Activated naive CD4-positive, alpha-beta T cell treated with anti-CD3 and anti-CD28 coated beads, Interleukin-2, amount 50 U/mL, for 16 hours (primary cell): ENCODE results near the gene SLC6A7.

ENCODE experiments used
- DNase-seq: peaks from one replicate; pipeline ENCODE4 v3.0.0-alpha.2; 2020

The SLC6A7 gene

GRCh38 chr5:150175536-150175935 is 14.3 kb upstream of the SLC6A7 start:
- DNase-seq, result no peak

DNA sequence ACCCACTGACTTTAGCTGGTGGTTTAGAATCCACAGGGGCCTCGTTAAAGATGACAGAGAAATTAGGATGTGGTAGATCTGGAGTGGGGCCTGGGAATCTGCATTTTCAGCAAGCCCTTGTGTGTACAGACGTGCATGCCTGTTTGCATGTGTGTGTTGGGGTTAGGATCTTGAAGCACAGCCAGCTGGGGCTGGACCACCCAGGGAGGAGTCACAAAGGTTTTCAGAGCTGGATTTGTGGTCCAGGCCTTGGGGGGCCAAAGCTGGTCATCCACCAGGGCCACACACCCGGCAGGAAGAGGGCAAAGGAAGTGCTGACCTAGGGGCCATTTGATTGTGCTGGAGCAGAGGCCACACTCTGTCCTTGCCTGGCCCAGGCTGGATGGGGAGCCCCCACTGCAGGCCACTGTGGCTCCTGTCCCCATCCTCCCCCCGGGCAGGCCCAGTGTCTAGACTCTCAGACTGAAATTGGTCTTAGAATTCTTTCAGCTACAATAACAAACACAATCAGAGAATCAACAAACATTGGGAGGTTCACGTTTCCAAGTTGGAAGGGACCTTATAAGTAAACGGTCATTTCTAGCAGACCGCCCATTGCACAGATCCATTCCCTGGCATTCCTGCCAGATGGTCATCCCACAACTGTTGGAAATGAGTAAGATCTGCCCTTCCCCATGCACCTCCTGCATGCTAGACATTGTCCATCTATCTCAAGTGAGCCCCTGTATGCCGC is 13.0 kb upstream of the SLC6A7 start:
- no peak for DNase-seq

- no peak for DNase-seq
These were observed 12.1 kb upstream of the SLC6A7 start for GRCh38 chr5:150177721-150178120.

DNA sequence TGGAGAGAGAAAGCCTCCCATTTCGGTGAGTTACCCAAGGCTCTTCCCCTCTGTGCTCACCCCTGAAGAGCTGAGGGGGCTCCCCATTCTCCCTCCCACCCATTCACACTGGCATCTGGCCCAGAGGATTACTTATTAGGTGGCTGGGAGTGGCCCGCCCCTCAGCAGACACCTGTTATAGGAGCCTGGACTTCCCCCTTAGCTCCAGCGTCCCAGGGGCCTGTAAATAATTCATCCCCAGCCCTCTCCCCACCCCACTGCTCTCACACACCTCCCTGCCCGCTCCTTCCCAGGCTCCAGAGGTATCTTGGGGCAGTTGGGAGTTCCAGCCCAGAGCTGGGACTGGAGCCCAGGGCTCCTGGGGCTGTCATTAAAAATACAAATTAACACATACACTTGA is 11.6 kb upstream of the SLC6A7 start:
- no peak for DNase-seq

GRCh38 chr5:150179019-150179620 is 10.7 kb upstream of the SLC6A7 start:
- no peak for DNase-seq

DNA sequence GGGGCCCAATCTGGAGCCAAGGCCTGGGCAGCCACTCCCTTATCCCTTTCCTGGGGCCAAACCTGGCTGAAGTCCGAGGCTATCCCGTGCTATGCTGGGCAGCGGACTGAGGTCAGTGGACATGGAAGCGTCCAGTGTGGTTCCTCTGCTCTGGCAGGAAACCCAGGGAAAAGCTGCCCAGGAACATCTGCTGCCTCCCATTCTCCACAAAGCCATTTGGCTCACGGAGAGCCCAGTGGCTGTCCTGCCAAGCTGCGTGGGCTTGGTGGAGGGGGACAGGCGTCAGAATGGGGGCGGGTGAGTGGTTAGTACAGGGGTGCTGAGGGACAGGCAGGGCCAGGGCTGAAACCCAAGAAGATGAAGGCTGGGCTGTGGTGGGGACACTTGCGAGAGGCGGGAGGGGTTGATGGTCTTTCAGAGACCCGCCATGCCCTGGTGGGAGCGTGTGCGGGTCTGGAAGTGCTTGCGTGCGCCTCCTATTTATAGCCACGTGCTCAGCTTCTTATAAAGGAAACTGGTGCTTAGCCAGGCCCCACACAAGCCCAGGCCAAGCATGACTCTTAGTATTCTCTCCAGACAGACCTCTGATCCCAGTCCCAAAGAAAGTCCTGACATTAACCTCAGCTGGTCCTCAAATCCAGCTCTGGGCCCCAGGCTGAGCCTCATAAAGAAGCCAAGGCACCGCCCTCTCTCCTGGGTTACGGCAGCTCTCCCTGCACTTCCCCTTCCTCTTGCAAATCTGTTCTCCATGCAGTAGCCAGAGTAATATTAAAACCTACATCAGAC is 9.4 kb upstream of the SLC6A7 start:
- no peak for DNase-seq

DNA sequence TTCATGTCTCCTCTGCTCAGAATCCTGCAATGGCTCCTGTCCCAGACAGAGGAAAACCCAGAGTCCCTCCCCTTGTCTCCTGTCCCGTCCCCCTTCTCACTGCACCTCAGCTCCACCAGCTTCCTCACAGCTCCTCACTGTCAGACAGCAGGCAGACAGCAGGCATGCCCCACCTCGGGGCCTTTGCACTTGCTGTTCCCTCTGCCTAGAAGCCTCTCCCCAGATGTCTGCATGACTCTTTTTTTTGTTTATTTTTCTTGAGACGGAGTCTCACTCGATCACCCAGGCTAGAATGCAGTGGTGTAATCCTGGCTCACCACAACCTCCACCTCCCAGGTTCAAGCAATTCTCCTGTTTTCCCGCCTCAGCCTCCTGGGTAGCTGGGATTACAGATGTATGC is 8.8 kb upstream of the SLC6A7 start:
- DNase-seq, result no peak

DNA sequence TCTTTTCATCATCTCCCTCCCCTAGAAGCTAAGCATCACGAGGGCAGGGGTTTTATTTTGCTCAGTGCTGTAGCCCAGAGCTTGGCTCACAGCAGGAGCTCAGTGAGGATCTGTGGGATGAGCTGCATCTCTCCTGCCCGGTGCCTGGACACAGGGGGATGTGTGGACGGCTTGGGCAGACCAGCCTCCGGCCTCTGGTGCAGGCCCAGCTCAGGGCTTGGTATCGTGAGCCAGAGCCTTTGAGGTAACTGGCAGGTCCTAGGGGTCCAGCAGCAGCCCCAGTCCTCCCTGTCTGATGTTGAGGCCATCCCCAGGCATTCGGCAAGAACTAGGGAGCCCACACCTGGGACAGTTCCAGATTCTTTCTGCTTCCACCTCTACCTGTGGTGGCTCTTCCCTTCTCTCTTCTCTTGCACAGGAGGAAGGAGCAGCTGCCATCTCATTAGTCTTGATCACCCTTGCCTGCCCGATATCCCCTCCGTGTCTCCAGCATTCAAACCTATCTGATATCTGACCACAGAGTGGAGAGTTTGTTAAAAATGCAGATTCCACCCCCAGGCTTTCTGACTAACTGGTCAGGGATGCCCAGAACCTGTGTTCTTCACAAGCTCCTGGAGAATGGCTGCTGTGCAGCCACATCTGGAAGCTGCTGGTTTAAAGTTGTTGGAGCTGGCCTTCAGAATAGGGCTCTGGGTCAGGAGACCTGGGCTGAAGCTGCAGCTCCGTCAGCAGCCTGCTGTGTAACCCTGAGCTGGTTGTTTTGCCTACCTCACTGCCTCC is 7.9 kb upstream of the SLC6A7 start:
- no peak for DNase-seq

DNA sequence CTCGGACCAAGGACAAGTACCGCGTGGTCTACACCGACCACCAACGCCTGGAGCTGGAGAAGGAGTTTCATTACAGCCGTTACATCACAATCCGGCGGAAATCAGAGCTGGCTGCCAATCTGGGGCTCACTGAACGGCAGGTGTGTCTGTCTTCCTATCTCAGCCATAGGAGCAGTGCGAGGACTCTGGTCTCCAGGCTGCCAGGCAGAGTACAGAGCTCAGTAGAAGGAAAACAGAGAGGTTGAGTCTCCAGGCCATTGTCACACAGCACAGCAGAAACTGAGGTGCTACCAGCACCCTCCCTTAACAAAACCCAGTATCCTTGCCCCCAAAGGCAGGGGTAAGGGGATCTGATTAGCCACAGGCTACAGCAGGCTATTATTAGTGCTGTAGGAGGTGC is 7.1 kb upstream of the SLC6A7 start:
- DNase-seq, result no peak

DNA sequence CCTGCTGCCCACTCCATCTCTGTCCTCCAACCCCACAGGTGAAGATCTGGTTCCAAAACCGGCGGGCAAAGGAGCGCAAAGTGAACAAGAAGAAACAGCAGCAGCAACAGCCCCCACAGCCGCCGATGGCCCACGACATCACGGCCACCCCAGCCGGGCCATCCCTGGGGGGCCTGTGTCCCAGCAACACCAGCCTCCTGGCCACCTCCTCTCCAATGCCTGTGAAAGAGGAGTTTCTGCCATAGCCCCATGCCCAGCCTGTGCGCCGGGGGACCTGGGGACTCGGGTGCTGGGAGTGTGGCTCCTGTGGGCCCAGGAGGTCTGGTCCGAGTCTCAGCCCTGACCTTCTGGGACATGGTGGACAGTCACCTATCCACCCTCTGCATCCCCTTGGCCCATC is 6.4 kb upstream of the SLC6A7 start:
- no peak for DNase-seq

DNA sequence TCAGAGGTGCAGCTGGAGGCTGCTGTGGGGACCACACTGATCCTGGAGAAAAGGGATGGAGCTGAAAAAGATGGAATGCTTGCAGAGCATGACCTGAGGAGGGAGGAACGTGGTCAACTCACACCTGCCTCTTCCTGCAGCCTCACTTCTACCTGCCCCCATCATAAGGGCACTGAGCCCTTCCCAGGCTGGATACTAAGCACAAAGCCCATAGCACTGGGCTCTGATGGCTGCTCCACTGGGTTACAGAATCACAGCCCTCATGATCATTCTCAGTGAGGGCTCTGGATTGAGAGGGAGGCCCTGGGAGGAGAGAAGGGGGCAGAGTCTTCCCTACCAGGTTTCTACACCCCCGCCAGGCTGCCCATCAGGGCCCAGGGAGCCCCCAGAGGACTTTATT is 5.9 kb upstream of the SLC6A7 start:
- no peak for DNase-seq

GRCh38 chr5:150184990-150185912 is 4.6 kb upstream of the SLC6A7 start:
- DNase-seq, result no peak

- no peak for DNase-seq
These were observed 3.7 kb upstream of the SLC6A7 start for GRCh38 chr5:150186137-150186536.

DNA sequence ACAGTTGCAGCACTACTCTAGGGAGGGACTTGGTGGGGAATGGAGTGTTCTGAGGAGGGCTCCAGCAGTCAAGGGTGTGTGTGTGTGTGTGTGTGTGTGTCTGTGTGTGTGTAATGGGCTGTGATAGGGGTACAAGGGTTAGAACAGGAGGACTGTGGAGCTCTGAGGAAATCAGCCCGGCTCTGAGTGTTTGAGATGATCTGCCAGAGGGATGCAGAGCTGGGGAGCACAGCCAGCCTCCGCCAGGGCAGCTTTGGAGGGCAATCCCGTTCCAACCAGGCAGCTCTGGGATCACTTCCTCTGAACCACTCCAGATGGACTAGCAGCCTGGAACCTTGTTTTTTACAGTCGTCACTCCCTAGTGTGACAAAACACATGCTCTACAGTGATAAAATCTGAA is 3.0 kb upstream of the SLC6A7 start:
- no peak for DNase-seq

GRCh38 chr5:150188146-150188842 is 1.6 kb upstream of the SLC6A7 start:
- DNase-seq, result no peak

DNA sequence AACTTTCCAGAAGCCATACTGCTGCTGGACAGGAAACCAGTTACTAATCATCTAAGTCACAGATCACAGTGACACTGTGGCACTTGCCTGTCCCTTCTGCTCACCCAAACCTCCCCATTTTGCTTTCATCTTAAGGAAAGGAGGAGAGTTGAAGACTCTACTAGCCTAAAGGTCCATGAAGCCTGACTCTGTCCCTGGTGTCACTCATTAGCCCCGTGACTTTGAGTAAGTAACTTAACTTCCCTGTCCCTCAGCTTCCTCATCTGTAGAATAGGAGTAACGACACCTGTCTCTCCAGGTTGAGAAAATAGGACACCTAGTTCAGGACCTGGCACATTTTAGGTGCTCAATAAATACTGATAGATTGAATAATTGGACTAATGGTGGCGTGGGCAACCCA is 536 bp upstream of the SLC6A7 start:
- no peak for DNase-seq

DNA sequence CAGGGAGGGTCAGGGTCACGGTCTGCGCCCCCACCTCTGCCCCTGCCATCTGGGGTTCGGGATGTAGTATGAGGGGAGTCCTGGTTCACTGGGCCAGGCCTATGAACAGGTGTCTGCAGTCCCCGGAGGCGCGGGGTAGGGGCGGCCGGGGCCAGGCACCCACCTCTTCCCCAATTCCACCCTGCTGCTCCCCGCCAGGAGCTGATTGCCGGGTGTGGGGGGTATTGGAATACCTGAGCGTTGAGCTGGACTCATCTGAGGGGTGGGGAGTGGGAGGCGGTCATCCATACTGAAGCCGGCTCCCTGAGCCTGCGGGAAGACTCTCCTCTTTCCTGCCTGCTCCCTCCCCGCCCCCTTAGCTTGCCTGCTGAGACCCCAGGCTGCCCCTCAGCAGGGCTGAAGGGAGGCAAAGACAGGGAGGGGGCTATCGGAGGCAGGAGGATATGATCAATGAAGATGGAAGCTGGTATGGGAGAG is 679 bp downstream of the SLC6A7 start:
- DNase-seq, result no peak

DNA sequence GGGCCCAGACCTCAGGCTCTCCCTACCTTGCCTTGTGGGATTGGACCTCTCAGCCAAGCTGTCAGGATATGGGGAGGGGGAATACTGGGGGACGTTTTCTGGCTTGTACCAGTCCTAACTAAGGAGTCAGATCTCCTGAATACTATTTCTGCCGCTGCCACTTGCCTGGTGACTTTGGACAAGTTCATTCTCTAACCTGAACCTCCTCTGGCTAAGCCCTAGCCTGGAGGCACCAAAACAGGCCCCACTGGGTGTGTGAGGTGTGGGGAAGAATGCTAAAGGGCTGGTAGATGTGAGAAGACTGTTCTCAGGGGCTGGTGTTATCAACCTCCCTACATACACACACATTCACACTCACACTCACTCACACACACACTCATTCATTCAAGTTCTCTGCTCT is 1.1 kb downstream of the SLC6A7 start:
- DNase-seq, result no peak

- no peak for DNase-seq
These were observed 2.6 kb downstream of the SLC6A7 start for GRCh38 chr5:150192462-150192861.

GRCh38 chr5:150195736-150196485 is 6.0 kb downstream of the SLC6A7 start:
- no peak for DNase-seq

DNA sequence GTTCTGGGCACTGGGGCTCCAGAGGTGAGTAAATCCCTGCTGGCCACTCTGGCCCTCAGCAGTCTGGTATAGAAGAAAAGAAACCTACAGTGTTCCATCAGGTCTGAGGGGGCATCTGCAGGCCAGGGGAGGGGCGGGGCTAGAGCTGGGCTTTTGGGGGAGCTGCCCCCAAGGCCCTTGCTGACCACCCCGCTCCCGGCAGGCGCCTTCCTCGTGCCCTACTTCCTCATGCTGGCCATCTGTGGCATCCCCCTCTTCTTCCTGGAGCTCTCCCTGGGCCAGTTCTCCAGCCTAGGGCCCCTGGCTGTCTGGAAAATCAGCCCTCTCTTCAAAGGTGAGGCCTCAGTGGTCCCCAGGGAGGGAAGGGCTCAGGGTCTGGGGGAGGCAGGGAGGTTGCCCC is 6.7 kb downstream of the SLC6A7 start:
- no peak for DNase-seq
